GM21526 (cell line): ENCODE measurements around the gene CCDC148.
"Not testable (repeated sequence)": the region's sequence is repeated elsewhere in the genome, so short reads cannot be mapped to it uniquely, and the experiment has no call there.

Source experiments
- ATAC-seq: cut with Tn5 transposase; IDR thresholded peaks from one replicate; pipeline ENCODE4 v1.9.1; 2021; ENCODE audit warnings: moderate library complexity; ENCODE audit not compliant: unreplicated experiment, low FRiP score

CCDC148 gene

GRCh38 chr2:158310407-158310806 is 146.1 kb downstream of the CCDC148 start:
- ATAC-seq: not testable (repeated sequence)

DNA sequence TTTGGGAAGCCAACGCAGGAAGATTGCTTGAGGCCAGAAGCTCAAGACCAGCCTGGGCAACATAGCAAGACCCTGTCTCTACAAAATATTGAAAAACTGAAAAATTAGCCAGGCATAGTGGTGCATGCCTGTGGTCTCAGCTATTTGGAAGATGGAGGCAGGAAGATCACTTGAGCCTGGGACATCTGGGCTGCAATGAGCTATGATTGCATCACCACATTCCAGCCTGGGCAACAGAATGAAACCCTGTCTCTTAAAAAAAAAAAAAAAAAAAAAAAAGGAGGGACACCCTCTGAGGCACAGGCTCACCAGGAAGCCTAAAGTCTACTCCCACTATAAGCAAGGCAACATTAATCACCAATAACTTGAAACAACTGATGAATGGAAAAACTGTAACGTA is 151.1 kb downstream of the CCDC148 start:
- ATAC-seq: no peak

DNA sequence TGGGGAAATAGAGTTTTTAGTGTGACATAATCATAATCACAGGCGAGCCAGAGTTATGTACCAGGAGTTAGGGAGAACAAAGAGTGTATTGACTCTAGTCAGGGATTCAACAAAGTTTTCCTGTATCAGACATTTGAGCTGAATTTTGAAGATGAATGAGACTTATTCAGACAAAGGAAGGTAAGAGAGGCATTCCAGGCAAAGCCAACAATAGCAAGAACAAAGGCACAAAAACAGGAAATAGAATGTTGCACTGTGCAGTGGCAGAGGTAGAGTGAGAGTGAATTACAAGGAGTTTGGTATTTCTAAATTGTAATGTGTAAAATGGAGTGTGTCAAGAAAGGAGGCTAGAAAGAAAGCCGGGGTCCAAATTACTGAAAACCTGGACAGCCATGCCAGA is 156.2 kb downstream of the CCDC148 start:
- ATAC-seq: no peak

DNA sequence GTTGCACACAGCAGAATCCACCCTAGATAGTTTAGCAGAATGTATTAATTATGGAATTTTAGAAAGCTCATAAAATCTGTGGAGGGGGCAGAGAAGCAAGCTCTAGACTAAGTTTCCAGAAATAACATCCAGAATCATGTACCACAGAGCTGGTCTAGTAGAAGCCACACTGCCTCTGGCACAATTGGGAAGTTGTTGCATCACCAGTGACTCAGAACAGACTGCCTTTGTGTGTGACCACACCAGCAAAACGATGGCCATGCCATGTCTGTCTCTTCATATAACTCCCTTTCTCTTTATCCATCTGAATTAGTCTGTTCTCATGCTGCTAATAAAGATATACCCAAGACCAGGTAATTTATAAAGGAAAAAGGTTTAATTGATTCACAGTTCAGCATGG is 158.9 kb downstream of the CCDC148 start:
- no peak for ATAC-seq

DNA sequence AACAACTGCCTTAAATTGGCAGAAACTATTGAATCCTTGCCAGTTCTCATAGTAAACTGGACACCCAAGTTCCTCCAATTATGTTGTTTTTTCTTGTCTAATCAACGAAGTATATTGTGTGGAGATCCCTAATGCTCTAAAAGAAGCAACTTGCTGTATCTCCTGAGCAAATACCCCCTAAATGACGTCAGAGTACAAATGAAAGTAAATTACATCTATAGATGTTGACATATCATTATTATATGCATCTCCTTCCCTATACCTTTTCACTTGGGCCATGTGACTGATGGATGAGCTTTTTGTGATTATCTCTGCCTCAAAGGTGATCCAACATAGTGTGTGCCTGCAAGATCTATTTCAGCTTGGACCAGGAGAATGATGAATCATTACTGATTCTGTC is 159.4 kb downstream of the CCDC148 start:
- no peak for ATAC-seq

DNA sequence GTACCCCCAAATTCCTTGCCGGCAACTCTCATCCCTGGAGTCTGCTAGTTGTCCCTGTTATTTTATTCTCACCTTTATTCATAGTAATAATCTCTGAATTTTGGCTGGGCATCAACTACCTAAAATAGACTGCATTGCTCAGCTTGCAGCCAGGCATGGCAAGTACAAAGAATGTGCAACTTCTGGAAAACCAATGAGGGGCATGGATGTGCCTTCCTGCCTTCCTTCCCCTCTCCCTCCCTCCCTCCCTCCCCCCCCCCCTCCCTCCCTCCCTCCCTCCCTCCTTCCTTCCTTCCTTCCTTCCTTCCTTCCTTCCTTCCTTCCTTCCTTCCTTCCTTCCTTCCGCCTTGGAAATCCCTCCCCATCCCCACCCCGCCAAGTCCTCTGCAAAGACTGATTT is 162.8 kb downstream of the CCDC148 start:
- ATAC-seq: no peak

- no peak for ATAC-seq
Observed at GRCh38 chr2:158291544-158292180, 164.9 kb downstream of the CCDC148 start.

- ATAC-seq: no peak
Observed at GRCh38 chr2:158290225-158290624, 166.3 kb downstream of the CCDC148 start.

DNA sequence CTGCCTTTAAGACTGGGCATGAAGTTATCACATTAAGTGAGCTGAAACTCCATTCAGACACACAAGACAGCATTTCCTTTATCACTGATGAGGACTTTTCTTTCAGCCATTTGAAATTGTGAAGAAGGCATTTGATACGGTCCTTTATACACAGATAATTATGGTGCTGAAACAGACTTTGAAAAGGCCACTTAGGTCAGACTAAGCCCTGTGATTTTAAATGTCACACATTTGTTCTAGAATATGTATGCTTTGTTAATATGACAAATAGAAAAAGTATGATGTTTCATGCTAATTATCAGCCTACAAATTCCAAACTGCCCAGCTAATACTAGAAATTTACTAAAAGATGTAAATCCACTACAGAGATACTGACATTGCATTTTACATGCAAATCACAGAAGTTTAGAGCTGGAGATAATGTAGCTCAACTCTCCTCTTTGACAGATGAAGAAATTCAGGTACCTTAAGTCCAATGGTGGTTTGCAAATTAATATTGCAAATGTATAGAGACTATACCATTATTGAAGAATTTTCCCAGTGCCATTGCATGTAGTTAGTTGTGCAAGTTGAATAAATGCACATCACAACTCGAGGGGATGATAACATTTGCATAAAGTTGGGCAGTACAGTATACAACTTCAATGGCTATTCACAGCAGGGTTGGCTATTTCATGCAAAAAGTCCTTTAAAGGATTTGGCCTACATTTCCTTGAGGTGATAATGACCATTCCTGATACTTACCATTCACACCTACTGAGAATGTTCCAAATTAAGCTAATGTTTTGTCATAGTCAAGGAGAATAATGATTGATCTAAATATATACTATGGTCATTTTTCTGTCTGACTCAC is 179.7 kb downstream of the CCDC148 start:
- ATAC-seq: no peak

GRCh38 chr2:158273791-158274190 is 182.8 kb downstream of the CCDC148 start:
- no peak for ATAC-seq

GRCh38 chr2:158270536-158270935 is 186.0 kb downstream of the CCDC148 start:
- no peak for ATAC-seq

GRCh38 chr2:158269143-158269542 is 187.4 kb downstream of the CCDC148 start:
- no peak for ATAC-seq

DNA sequence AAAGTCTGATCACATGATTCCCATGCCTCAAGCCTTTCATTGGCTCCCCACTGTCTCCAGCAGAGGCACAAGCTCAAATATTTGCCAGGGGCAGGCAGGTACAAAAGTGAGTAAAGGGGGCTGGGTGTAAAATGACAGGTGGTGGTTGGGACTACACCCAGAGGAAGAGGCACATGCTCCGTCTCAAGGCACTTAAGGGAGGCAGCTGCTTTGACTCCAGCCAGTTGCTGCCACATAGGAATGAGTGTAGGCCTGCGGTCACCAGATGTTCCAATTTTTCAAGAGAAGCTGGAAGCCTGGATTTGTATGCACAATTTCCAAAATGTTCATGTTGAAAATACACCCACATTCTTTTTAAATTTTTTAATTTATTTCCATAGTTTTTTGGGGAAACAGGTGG is 190.4 kb downstream of the CCDC148 start:
- ATAC-seq: no peak

DNA sequence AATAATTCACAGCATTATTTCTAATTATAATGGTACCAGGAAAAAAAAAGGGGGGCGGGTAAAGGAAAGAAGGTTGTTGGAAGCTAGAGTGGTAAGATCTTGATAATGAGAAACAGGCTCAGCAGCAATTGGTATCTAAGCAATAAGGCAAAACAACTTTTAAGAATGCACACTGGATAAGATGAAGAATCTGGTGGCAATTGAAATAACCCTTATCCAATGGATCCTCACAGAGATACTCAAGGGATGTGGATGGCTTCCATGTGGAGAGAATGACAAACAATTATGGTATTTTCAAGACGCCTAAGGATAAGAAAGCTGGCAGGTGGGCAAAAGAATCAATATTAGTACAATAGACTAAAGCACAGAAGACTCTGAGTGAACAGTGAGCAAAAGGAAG is 201.3 kb downstream of the CCDC148 start:
- no peak for ATAC-seq

GRCh38 chr2:158253170-158253569 is 203.4 kb downstream of the CCDC148 start:
- no peak for ATAC-seq

GRCh38 chr2:158251356-158251755 is 205.2 kb downstream of the CCDC148 start:
- no peak for ATAC-seq

- no peak for ATAC-seq
Observed at GRCh38 chr2:158243392-158243791, 213.2 kb downstream of the CCDC148 start.

GRCh38 chr2:158242280-158242679 is 214.3 kb downstream of the CCDC148 start:
- ATAC-seq: no peak

GRCh38 chr2:158240975-158241374 is 215.6 kb downstream of the CCDC148 start:
- no peak for ATAC-seq

DNA sequence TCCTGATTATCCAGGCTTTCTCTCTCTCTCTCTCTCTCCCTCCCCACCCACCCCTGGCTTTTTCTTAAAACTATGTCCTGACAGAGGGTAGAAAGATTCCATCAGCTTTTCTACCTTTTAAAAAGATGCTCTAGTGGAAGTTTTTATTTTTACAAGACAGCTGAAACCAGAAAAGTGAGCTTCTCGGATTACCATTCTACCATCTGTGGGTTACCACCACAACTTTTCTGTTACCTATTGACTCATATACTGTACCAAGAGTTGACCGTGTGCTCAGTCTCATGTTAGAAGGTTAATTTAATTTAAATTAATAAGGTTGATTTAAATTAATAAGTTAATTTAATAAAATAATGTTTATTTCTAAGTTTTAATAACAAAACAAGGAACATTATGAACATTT is 217.3 kb downstream of the CCDC148 start:
- no peak for ATAC-seq

DNA sequence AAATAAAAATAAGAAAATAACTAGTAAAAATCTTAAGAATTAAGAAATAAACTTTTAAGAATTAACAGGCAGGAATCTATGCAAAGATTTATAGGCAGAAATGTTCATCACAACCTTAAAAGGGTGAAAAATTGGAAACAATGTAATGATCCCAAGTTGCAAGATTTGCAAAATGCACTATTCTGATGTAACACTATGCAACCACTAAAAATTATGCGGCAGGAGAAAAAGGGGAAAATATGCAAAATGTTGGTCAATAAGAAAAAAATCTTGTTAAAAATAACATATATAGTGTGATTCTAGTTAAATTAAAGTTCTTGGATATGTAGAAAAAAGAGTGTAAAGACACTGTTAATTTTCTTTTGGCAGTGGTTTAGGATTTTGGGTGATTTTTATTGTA is 222.1 kb downstream of the CCDC148 start:
- ATAC-seq: no peak

- ATAC-seq: no peak
Observed at GRCh38 chr2:158232476-158232875, 224.1 kb downstream of the CCDC148 start.
